SK-N-SH treated with all-trans-retinoic acid at 6 μM for 48 hours (cell line): Measurements from ENCODE around the gene DNASE1L3.

Experiments used
- ARNTL ChIP-seq: fragments of 450-650 bp; formaldehyde crosslinking; IDR thresholded peaks from 2 replicates; pipeline ENCODE4 v1.5.0; 2020; ENCODE audit warnings: low read depth, mild to moderate bottlenecking, moderate library complexity, borderline replicate concordance
- GLIS3 ChIP-seq: fragments of 250-450 bp; sonication (Bioruptor Pico); IDR thresholded peaks from 2 replicates; pipeline ENCODE4 v1.5.0; 2020; ENCODE audit warnings: mild to moderate bottlenecking, moderate library complexity
- TSHZ2 ChIP-seq: fragments of 250-450 bp; sonication (Bioruptor Pico); IDR thresholded peaks from 2 replicates; pipeline ENCODE4 v1.5.0; 2020; ENCODE audit warnings: mild to moderate bottlenecking, moderate library complexity
- ZNF8 ChIP-seq: fragments of 450-650 bp; formaldehyde crosslinking; IDR thresholded peaks from 2 replicates; pipeline ENCODE4 v1.5.0; 2020; ENCODE audit warnings: mild to moderate bottlenecking, moderate library complexity
- TF ChIP-seq, protein P1 (sequence below): fragments of 250-450 bp; sonication (Bioruptor Pico); IDR thresholded peaks from 2 replicates; pipeline ENCODE4 v1.5.1; 2020; ENCODE audit warnings: low read depth, mild to moderate bottlenecking, moderate library complexity
- TF ChIP-seq, protein P2 (sequence below): fragments of 250-450 bp; sonication (Bioruptor Pico); IDR thresholded peaks from 2 replicates; pipeline ENCODE4 v1.8.0; 2020; ENCODE audit warnings: mild to moderate bottlenecking, moderate library complexity, borderline replicate concordance

- TF ChIP-seq ZNF8 (CRISPR knock-in tag) (no peak), GLIS3 (CRISPR knock-in tag) (no peak), TSHZ2 (CRISPR knock-in tag) (no peak), ARNTL (CRISPR knock-in tag) (no peak)
- TF ChIP-seq, protein P1, sequence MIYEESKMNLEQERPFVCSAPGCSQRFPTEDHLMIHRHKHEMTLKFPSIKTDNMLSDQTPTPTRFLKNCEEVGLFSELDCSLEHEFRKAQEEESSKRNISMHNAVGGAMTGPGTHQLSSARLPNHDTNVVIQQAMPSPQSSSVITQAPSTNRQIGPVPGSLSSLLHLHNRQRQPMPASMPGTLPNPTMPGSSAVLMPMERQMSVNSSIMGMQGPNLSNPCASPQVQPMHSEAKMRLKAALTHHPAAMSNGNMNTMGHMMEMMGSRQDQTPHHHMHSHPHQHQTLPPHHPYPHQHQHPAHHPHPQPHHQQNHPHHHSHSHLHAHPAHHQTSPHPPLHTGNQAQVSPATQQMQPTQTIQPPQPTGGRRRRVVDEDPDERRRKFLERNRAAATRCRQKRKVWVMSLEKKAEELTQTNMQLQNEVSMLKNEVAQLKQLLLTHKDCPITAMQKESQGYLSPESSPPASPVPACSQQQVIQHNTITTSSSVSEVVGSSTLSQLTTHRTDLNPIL (CRISPR knock-in tag): no peak
- TF ChIP-seq, protein P2, sequence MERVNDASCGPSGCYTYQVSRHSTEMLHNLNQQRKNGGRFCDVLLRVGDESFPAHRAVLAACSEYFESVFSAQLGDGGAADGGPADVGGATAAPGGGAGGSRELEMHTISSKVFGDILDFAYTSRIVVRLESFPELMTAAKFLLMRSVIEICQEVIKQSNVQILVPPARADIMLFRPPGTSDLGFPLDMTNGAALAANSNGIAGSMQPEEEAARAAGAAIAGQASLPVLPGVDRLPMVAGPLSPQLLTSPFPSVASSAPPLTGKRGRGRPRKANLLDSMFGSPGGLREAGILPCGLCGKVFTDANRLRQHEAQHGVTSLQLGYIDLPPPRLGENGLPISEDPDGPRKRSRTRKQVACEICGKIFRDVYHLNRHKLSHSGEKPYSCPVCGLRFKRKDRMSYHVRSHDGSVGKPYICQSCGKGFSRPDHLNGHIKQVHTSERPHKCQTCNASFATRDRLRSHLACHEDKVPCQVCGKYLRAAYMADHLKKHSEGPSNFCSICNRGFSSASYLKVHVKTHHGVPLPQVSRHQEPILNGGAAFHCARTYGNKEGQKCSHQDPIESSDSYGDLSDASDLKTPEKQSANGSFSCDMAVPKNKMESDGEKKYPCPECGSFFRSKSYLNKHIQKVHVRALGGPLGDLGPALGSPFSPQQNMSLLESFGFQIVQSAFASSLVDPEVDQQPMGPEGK (CRISPR knock-in tag): no peak
Measured at GRCh38 chr3:58223855-58224254, 13.1 kb upstream of the DNASE1L3 start.
